NCI-H226 (cell line): ENCODE data around the gene OBSCN.

Experiments used
- DNase-seq: peaks from one replicate; pipeline ENCODE4 v3.0.0-alpha.2; 2015

OBSCN gene

DNA sequence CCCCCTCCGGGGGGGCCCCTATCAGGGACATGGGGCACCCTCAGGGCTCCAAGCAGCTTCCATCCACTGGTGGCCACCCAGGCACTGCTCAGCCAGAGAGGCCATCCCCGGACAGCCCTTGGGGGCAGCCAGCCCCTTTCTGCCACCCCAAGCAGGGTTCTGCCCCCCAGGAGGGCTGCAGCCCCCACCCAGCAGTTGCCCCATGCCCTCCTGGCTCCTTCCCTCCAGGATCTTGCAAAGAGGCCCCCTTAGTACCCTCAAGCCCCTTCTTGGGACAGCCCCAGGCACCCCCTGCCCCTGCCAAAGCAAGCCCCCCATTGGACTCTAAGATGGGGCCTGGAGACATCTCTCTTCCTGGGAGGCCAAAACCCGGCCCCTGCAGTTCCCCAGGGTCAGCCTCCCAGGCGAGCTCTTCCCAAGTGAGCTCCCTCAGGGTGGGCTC, 163.9 kb downstream of the OBSCN start:
- DNase-seq = no peak

DNA sequence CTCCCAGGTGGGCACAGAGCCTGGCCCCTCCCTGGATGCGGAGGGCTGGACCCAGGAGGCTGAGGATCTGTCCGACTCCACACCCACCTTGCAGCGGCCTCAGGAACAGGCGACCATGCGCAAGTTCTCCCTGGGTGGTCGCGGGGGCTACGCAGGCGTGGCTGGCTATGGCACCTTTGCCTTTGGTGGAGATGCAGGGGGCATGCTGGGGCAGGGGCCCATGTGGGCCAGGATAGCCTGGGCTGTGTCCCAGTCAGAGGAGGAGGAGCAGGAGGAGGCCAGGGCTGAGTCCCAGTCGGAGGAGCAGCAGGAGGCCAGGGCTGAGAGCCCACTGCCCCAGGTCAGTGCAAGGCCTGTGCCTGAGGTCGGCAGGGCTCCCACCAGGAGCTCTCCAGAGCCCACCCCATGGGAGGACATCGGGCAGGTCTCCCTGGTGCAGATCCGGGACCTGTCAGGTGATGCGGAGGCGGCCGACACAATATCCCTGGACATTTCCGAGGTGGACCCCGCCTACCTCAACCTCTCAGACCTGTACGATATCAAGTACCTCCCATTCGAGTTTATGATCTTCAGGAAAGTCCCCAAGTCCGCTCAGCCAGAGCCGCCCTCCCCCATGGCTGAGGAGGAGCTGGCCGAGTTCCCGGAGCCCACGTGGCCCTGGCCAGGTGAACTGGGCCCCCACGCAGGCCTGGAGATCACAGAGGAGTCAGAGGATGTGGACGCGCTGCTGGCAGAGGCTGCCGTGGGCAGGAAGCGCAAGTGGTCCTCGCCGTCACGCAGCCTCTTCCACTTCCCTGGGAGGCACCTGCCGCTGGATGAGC, 164.5 kb downstream of the OBSCN start:
- peak; percentile 4 for DNase-seq

DNA sequence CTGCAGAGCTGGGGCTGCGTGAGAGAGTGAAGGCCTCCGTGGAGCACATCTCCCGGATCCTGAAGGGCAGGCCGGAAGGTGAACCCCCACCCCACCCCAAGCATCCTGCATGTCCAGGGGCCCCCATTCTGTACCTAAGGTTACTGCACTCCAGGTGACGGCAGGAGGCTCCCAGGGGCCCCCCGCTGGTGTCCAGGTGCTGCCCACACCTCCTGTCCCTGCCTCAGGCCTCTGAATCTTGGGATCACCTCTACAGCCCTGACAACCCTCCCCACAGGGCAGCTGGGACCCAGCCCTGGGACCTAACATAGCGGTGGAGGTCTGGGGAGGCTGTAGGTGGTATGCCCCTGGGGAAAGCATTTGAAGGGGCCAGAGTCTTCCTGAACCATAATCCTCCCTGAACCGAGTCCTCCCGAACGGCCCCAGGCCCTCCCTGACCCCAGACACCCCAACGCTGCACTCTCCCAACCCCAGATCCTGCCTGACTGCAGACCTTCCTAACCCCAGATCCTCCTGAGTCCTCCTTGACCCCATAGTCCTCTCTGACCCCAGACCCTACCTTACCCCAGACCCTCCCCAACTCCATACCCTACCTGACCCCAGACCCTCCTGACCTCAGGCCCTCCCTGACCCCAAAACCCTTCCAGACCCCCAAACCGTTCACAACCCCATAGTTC, 165.3 kb downstream of the OBSCN start:
- DNase-seq = no peak

DNA sequence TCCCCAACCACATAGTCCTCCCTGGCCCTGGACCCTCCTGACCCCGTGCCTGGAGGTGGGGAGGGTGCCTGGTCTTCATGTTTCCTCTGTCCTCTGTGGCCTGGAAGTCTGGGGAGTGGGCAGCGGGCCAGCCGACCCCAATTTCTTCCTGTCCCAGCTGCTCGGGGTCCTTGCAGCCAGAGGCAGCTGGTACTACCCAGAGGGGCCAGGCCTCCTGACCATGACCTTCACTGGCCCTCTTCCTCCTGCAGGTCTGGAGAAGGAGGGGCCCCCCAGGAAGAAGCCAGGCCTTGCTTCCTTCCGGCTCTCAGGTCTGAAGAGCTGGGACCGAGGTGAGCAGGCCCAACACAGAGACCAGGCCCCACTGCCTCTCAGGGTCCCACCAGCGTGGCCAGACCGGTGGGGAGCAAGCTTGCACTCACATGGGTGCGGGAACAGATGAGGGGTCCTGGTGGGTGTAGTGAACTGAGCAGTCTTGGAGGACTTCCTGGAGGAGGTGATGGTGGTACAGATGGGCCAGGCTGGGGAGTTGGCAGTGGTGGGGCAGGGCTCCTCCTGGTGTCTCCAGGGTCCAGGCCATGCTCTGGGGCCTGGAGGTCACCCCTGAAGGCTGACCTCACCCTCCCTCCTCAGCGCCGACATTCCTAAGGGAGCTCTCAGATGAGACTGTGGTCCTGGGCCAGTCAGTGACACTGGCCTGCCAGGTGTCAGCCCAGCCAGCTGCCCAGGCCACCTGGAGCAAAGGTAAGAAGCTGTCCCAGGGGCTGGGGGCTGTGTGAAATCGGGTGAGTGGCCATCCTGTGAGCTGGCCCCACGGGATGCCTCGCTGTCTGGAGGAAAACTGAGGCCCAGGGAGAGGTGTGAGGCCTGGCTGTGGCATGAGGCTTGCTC, 166.1 kb downstream of the OBSCN start:
- DNase-seq = no peak

DNA sequence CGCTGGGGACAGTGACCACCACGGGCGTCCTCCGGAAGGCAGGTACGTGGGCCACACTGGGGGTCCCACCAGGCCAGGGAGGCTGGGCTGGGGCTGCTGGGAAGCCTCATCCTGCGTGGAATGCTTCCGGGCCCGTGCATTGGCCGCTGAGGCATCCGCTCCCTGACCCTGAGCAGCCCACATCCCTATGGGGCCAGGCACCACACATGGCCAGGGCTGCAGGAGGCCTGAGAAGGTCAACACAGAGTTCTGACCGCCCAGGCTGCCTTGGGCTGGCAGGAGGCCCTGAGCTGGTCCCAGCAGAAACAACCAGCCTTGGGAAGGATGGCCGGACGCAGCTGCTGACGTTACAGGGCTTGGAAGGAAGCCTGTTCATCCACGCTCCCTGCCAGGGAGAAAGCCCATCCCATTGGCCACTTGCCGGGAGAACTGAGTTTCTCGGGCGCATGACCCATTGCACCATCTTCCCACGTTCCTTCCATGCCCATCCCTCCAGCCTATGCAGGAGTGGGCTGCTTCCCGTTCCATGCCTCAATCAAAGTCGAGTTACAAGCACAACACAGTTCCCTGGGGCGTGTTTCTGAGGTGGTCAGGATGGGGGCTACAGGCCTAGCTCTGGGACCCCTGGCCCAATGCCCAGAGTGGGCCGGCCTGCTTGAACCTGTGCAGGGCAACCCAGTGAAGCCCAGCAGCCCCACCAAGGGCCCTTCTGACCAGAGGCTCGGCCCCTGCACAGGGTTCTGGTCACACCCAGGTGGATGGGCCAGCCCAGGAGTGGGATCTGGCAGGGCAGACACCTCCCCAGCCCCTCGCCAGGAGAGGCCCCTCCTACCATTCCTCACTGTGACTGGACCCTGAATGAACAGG, 167.1 kb downstream of the OBSCN start:
- DNase-seq = peak; percentile 83

DNA sequence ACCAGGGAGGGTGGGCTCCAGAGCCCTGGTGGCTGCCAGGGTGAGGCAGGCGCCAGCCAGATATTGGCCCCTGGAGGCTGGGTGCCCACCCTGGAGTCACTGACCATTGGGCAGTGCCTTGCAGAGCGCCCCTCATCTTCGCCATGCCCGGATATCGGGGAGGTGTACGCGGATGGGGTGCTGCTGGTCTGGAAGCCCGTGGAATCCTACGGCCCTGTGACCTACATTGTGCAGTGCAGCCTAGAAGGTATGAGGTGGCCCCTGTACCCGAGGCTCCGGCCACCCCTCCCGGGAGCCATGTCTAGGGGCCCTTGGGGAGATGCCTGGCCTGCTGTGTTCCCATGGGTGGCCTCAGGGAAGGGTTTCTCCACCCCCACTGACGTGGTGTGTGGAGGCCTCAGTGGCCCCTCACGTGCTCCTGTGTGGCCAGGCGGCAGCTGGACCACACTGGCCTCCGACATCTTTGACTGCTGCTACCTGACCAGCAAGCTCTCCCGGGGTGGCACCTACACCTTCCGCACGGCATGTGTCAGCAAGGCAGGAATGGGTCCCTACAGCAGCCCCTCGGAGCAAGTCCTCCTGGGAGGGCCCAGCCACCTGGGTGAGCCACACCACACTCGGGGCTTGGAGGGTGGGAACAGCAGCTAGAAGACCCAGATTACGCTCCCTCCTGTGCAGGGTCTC, 167.9 kb downstream of the OBSCN start:
- no peak for DNase-seq

DNA sequence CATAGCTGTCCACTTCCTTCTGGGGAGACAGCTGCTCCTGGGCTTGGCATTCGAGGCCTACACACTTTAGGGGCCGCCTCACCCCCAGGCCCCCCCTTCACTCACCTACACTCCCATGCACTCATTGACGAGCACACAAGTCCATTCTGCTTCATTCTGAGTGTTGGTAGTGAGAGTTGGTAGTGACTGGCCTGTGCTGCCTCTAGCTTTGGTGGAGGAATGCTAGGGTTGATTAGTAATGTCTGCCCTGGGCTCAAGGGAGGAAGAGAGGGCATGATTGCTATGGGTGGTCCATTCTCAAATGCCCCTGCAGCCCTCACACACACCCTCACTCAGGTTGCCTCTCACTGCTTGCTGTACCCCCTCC, 168.4 kb downstream of the OBSCN start:
- no peak for DNase-seq

DNA sequence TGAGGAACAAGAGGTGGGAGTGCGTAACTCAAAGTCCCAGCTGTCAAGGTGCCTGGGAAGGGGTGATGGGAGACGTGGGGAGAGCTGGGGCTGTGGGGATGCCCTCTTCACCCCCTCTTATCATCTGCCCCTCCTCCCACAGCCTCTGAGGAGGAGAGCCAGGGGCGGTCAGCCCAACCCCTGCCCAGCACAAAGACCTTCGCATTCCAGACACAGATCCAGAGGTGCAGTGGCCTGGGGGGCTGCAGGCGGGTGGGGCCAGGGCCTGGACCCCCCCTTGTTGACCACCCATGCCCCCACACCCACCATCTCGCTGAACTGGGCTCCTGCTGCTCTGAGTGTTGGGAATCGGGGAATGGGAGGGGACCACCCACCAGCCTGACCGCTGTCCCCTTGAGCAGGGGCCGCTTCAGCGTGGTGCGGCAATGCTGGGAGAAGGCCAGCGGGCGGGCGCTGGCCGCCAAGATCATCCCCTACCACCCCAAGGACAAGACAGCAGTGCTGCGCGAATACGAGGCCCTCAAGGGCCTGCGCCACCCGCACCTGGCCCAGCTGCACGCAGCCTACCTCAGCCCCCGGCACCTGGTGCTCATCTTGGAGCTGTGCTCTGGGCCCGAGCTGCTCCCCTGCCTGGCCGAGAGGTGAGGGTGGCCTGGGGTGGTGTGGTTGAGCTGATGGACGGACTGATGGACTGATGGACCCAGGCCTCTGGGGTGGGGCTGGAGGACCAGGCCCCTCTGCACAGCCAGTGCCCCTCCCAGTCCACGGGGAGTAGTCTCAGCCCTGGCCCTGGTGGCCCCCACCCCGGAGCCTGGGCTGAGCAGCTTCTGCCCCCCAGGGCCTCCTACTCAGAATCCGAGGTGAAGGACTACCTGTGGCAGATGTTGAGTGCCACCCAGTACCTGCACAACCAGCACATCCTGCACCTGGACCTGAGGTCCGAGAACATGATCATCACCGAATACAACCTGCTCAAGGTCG, 169.1 kb downstream of the OBSCN start:
- DNase-seq = no peak

DNA sequence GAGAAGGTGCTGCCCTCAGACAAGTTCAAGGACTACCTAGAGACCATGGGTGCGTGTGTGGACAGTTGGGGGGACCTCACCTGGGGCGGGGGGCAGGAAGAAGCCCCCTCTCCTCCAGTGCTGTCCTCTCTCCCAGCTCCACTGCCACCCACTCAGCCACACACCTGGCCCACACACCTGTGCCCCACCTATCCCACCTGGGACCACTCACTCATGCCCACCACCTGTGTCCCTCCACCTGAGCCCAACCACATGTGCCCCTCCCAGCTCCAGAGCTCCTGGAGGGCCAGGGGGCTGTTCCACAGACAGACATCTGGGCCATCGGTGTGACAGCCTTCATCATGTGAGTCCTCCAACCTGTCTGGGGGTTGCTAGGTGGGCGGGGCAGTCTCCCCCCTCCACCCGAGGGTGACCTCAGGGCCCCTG, 169.8 kb downstream of the OBSCN start:
- DNase-seq = no peak

DNA sequence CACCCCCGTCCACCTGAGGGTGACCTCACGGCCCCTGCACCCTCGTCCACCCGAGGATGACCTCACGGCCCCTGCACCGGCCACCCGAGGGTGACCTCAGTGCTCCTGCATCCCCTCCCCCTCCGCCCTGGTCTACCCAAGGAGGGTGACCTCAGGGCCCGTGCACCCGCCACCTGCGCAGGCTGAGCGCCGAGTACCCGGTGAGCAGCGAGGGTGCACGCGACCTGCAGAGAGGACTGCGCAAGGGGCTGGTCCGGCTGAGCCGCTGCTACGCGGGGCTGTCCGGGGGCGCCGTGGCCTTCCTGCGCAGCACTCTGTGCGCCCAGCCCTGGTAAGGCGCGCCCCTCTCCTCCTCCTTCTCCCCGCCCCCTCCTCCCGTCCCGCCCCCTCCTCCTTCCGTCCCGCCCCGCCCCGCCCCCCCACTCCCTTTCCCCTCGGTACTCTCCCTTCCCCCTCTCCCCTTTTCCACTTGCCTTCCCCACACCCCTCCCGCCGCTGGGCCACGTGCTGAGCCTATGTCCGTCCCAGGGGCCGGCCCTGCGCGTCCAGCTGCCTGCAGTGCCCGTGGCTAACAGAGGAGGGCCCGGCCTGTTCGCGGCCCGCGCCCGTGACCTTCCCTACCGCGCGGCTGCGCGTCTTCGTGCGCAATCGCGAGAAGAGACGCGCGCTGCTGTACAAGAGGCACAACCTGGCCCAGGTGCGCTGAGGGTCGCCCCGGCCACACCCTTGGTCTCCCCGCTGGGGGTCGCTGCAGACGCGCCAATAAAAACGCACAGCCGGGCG, 170.4 kb downstream of the OBSCN start:
- peak; percentile 50 for DNase-seq

DNA sequence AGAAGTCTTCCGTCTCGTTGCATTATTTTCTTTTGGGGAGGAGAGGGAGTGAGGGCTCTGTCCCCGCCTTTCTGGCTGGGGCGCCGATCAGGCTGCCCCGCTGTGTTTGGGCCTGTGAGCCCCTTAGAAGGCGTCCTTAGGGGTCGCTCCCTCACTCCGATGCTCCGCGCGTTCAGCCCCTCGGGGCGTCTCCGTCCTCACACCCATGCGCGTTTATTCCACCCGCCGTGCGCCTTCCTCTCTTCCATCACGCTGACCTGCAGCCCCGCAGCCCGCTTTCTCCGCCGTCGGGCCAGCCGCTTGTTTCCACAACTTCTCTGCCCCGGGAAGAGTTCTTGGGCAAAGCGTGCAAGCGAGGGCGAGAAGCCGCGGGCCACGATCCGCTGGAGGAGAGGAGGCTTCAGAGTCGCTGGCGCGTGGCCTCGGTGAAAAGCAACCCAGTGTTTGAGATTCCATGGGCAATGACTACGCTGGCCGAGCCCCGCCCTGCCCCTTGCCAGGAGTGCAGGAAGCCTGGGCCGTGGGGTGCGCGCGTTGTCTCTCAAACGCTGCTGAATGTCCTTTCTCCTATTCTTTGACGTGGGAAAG, 171.1 kb downstream of the OBSCN start:
- DNase-seq = no peak

DNA sequence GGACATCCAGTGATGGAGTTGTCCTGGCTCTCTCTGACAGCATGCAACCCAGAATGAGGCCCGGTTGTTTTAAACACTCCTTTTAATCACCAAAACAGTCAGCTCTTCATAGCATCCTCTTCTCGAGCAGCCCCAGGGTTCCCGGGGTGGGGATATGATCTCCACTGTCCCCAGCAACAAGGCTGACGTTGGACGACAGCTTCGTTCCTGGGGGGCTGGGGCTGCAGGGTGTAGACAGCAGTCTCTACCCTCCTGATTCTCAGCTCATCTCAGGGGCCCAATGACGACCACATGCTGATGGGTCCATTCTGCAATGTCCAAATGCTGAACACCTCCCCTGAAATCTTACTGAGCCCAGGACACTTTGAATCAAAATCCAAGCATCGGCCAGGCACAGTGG, 171.8 kb downstream of the OBSCN start:
- no peak for DNase-seq

DNA sequence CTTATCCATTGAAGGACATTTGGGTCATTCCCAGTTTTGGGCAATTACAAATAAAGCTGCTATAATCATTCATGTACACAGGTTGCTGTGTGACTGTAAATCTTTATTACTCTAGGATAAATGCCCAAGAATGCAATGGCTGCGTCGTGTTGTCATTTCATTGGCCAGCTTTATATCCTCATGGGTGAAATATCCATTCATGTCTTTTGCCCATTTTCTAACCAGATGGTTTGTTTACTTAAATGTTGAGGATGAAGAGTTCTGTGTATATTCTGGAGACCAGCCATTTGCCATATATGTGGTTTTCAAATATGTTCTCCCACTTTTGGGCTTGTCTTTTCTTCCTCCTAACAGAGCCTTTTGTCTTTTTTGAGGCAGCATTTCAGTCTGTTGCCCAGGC, 173.5 kb downstream of the OBSCN start:
- no peak for DNase-seq

DNA sequence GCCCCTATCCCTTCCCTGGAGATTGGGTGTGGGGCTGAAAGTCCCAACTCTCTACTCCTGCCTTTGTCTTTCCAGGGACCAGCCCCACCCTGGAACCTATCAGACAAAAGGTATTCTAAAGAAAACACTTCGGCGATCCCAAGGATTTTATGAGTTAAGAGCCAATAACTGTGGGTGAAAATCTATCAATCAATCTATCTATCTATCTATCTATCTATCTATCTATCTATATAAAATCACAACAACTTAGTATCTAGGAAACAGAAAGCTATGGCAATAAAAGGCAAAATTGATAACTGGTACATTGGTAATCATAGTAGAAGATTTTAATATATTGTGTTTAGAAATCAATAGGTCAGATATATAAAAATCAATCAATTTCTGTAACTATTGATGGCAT, 175.9 kb downstream of the OBSCN start:
- no peak for DNase-seq

DNA sequence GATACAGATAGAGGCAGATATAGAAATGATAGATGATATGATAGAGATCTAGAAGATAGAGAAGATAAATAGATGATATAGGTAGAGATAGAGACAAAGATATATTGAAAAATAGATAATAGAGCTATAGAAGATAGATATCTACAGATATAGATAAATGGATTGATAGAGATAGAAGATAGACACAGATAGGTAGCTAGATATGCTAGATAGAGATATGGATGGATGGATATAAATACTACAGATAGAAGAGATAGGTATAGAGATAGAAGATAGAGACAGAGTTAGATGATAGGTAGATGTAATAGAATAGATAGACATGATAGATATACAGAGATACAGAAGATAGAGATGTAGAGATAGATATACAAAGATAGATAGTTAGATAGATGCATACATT, 177.4 kb downstream of the OBSCN start:
- DNase-seq = no peak

DNA sequence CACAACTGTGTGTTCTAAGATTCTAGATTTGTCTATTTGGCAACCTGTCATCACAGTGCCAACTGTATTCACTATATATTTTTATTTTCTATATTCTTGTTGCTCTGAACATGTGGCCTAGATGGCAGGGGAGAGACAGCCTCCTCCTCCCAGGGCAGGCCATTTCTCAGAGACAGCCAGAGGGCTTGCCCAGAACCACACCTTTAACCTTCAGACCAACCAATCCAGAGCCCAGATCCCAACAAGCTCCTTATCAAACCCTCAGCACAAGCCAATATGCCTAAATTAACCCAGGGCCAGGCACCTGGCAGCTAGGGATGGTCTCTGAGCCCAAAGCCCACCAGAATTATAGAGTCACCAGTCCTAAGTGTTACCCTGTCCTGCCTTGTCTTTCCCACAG, 179.5 kb downstream of the OBSCN start:
- DNase-seq = no peak

DNA sequence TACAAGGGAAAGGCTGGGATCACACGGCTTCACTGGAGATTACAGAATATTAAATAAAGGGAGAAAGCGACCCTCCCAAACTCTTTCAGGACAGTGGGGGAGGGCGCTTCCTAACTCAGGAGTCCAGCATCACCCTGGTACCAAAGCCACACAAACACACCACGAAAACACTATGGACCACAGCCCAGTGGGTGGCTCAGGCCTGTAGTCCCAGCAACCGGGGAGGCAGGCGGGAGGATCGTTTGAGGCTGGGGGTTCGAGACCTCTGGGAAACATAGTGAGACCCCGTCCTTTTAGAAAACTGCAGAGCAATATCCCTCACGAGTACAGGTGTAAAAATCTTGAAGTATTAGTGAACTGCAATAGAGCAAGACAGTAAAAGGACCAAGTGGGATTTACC, 182.8 kb downstream of the OBSCN start:
- DNase-seq = no peak

DNA sequence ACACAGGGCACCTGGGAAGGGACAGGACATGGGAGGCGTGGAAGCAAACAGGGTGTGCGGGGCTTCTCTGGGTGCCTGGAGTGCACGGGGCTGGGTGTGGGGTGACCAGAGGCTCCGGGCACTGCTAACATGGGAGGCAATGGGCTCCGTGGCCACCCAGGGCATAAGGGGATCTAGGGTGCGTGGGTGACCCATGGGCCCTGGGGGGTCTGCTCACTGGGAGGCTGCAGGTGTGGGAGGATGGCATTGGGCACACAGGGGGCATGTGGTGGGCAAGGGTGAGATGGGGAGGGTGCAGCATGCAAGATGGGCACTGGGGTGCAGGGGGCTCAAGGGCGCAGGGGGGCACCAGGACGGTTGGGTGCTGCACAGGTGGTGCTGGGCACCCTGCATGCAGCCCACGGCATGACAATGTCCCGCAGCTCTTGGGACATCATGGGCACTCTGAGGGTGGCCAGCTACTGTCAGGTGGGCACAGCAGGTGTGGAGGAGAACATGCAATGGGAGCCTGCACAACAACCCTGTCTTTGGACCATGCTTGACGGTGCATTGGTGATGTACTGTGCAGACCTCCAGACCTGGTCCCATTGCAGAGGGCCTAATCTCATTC, 183.7 kb downstream of the OBSCN start:
- DNase-seq = no peak
